Stimulated activated CD8-positive, alpha-beta memory T cell treated with anti-CD3 and anti-CD28 coated beads, Interleukin-12 subunit alpha, Interleukin-12 subunit beta, amount 100 ng/mL, for 4 hours (primary cell): ENCODE results near the gene CLCNKA.

Experiments used
- DNase-seq: peaks from one replicate; pipeline ENCODE4 v3.0.0-alpha.2; 2020; ENCODE audit warnings: low read depth

The CLCNKA gene

DNA sequence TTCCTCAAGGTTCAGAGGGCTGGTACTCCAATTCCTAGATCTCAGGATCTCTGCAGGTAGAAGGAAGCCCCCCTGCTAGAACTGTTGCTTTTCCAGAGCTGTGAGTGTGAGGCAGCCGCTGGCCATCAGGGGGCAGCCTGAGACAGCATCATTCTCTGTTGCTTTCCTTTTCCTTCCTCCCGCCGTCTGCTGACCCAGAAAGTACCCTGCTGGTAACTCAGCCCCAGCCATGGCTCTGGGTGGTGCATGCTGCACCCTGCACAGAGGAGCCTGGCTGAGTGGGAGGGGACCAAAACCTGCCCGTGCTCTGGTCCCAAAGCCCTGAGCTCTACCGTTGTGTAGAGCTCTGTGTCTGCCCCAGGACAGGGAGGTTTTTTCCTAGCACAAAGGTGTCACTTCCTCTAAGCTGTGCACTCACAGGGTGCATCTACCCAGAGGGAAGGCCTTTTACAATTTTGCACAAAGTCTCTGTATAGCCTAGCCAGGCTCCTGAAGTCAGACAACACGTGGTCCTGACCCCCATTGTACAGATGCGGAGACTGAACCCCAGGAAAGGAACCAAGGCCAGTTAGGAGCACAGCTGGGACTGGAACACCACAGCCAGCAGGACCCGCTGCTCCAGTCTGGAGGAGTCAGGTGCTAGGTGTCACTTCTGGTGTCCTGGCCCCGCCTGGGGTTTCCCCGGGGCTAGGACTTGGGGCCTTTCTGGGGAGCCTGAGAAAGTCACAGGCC lies 57.3 kb downstream of the CLCNKA start:
- peak; percentile 52 for DNase-seq

GRCh38 chr1:16080422-16081150 lies 58.8 kb downstream of the CLCNKA start:
- no peak for DNase-seq

DNA sequence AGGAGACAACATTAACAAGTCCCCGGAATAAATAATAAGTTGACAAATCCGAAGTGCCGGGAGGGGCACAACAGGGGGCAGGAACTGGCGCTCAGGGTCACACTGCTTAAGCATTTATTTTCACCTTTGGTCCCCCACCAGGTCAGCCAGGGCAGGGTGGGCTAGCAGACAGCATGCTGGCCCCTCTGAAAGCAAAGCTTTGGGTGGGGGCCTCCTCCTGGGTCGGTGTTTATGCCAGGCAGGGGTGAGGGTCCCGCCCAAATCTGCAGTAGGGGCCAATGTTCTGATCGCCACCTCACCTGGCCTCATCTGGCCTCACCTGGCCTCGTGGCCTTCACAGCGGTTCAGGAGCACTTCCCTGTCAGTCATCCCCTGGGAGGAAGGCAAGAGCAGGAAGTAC lies 59.8 kb downstream of the CLCNKA start:
- no peak for DNase-seq

- DNase-seq: peak; percentile 24
Measured at GRCh38 chr1:16082283-16083038, 60.6 kb downstream of the CLCNKA start.

- DNase-seq: no peak
Measured at GRCh38 chr1:16083486-16083885, 61.6 kb downstream of the CLCNKA start.
